Measurements from ENCODE around the gene NCBP1. TPM values are rescaled to one million over a fixed set of nuclear protein-coding genes. Genes with fewer than 3 reads are reported as not detected.

Gene NCBP1
- total and polyA plus RNA-seq, 2 of the 4 experiments (the other 2 are of a cell fraction) = 17.8 to 46.4 TPM

- TF ChIP-seq MAFK (IDR thresholded peaks at IDR 0.05; ENCODE audit: low read depth, low read length) (no peak), CTCF (conservative IDR thresholded peaks at IDR 0.05; ENCODE audit: low read depth, low read length) (no peak), BHLHE40 (IDR thresholded peaks at IDR 0.05; ENCODE audit: low read depth, low read length) (no peak), SMC3 (IDR thresholded peaks at IDR 0.05; ENCODE audit: low read depth, low read length) (no peak), CEBPB (IDR thresholded peaks at IDR 0.05; ENCODE audit: low read depth, low read length) (no peak), ELK1 (IDR thresholded peaks at IDR 0.05; ENCODE audit: borderline replicate concordance, low read depth, low read length) (no peak), FOS (IDR thresholded peaks at IDR 0.05; ENCODE audit: low read depth, low read length) (no peak), USF2 (IDR thresholded peaks at IDR 0.05; ENCODE audit: low read depth, low read length) (no peak), POLR2A (IDR thresholded peaks at IDR 0.05; ENCODE audit: low read depth, low read length) (no peak), NFE2L2 (IDR thresholded peaks at IDR 0.05; ENCODE audit: low read depth, low read length) (no peak), CHD1 (IDR thresholded peaks at IDR 0.05; ENCODE audit: low read depth, low read length) (no peak), MAZ (IDR thresholded peaks at IDR 0.05; ENCODE audit: borderline replicate concordance, low read depth, low read length) (no peak)
- no peak overlapping the region for H2BK15ac ChIP-seq (ENCODE audit: low read depth, low read length)
- CTCF ChIA-PET = no interaction called here
- intact Hi-C loops (cut with micrococcal nuclease) (no loop called here), dilution Hi-C loops (cut with HindIII; ENCODE audit: low sequenced_read_pairs, unreplicated experiment) (no loop called here), in situ Hi-C loops (cut with MboI; ENCODE audit: low sequenced_read_pairs) (no loop called here)
- no peak overlapping the region for H2BK20ac ChIP-seq (ENCODE audit: low read depth, low read length)
- H3K27ac ChIP-seq (ENCODE audit: insufficient read depth, low read length) = no peak overlapping the region
- no CpG with 5 or more reads among the region's 3 CpGs for WGBS, 2 experiments (ENCODE audit: extremely low coverage in 2 of 2, insufficient read length in 1 of 2)
- no peaks in the 10 kb centered on the region for H3K27me3 ChIP-seq (ENCODE audit: control insufficient read depth, insufficient read depth, low read length)
- peaks cover 0 to 4% of the 10 kb centered on the region in 2 experiments; a peak in 1 of 4 replicates for H3K79me1 ChIP-seq (ENCODE audit: low read depth in 1 of 2, low read length in 2 of 2)
- H3K9ac ChIP-seq (ENCODE audit: low read depth, low read length) = no peak overlapping the region
- H3K4ac ChIP-seq (ENCODE audit: low read depth, low read length) = no peak overlapping the region
- H3K4me2 ChIP-seq (ENCODE audit: low read depth, low read length) = no peak overlapping the region
- ATAC-seq (ENCODE audit: low read depth) (no peak), DNase-seq (no peak)
- no peak overlapping the region for H2BK5ac ChIP-seq (ENCODE audit: low read depth, low read length, poor library complexity, severe bottlenecking)
- no TSS peak for BruUV-seq (replicated peaks)
- peaks cover 55% of the 10 kb centered on the region for H3K36me3 ChIP-seq (ENCODE audit: control insufficient read depth, insufficient read depth, low read length)
- no peaks in the 10 kb centered on the region for H4K20me1 ChIP-seq (ENCODE audit: insufficient read depth, low read length)
- no peak overlapping the region for H3K56ac ChIP-seq (ENCODE audit: extremely low read depth, insufficient read depth, low read length)
- H4K5ac ChIP-seq (ENCODE audit: low read depth, low read length) = no peak overlapping the region
- H3K4me1 ChIP-seq (ENCODE audit: control insufficient read depth, insufficient read depth, low read length) = no peaks in the 10 kb centered on the region; the same call in 1 of the 2 replicates
- H3K9me3 ChIP-seq (ENCODE audit: control insufficient read depth, insufficient read depth, low read length) = no peaks in the 10 kb centered on the region
- no peak overlapping the region for H2BK120ac ChIP-seq (ENCODE audit: low read depth, low read length)
- H4K91ac ChIP-seq (ENCODE audit: insufficient read depth, low read depth, low read length) = no peak overlapping the region
- H2AFZ ChIP-seq (replicated peaks; ENCODE audit: low read length, poor library complexity) = no peak overlapping the region
- H3K23ac ChIP-seq (ENCODE audit: low read depth, low read length) = no peak overlapping the region
- no peak overlapping the region for H2AK5ac ChIP-seq (ENCODE audit: low read depth, low read length)
- no peak overlapping the region for H3K14ac ChIP-seq (replicated peaks; ENCODE audit: low read depth, low read length)
- H4K8ac ChIP-seq (ENCODE audit: low read depth in 2 of 2, low read length in 2 of 2) = no peak overlapping the region
- no peak overlapping the region for H3K18ac ChIP-seq (ENCODE audit: low read depth, low read length)
- no peaks in the 10 kb centered on the region for H3K9me1 ChIP-seq (ENCODE audit: insufficient read depth, low read length)
- H3K4me3 ChIP-seq (ENCODE audit: insufficient read depth, low read depth, low read length) = no peak overlapping the region
- H2AK9ac ChIP-seq (replicated peaks; ENCODE audit: low read depth, low read length, poor library complexity) = no peak overlapping the region
- POLR2A ChIA-PET (ENCODE audit: unreplicated experiment) = no interaction called here
Observed at GRCh38 chr9:97668485-97668884, 34.9 kb downstream of the NCBP1 start.
